K562 (cell line): ENCODE results near the gene FUCA1. TPM values are rescaled to one million over a fixed set of nuclear protein-coding genes. Genes with fewer than 3 reads are reported as not detected.

Source experiments
- ADNP ChIP-seq: fragments of 200-800 bp; sonication (Bioruptor generic); IDR thresholded peaks from 2 replicates; pipeline ENCODE4 v1.6.1; 2016; ENCODE audit warnings: missing genetic modification characterization, missing compliant biosample characterization
- ARNT ChIP-seq, 2 experiments: fragments of 450-650 bp; IDR thresholded peaks; 2 replicates each; pipeline ENCODE4 v1.6.1; 2016; ENCODE audit warnings: mild to moderate bottlenecking in 1 of 2
- CHD4 ChIP-seq: fragments of 200-600 bp; sonication (generic); IDR thresholded peaks from 3 replicates; pipeline ENCODE4 v1.6.1; 2012; ENCODE audit warnings: low read depth, mild to moderate bottlenecking, mixed read lengths, low read length, inconsistent platforms; ENCODE audit not compliant: insufficient read depth, insufficient replicate concordance, poor library complexity, severe bottlenecking
- ELF1 ChIP-seq: fragments of 200-800 bp; sonication (Bioruptor generic); IDR thresholded peaks from 2 replicates; pipeline ENCODE4 v1.6.1; 2016; ENCODE audit warnings: missing genetic modification characterization, missing compliant biosample characterization
- FOXJ3 ChIP-seq: sonication (generic); formaldehyde crosslinking; IDR thresholded peaks from 2 replicates; pipeline ENCODE4 v1.4.0; 2020; ENCODE audit warnings: mild to moderate bottlenecking, missing genetic modification reagents
- GTF2B ChIP-seq: IDR thresholded peaks from 2 replicates; pipeline ENCODE4 v1.6.1; 2011; ENCODE audit not compliant: insufficient read length; ENCODE audit errors: extremely low read depth
- HCFC1 ChIP-seq: IDR thresholded peaks from 2 replicates; pipeline ENCODE4 v1.6.1; 2012; ENCODE audit warnings: low read depth, low read length, improper control_type of control experiment
- JUN ChIP-seq, 2 experiments: sonication (generic) in 1 of 2; formaldehyde crosslinking in 1 of 2; IDR thresholded peaks; 2 replicates each; pipeline versions ENCODE4 v1.6.1 to v1.8.0; 2012 to 2022; ENCODE audit warnings: borderline replicate concordance in 2 of 2, mild to moderate bottlenecking in 2 of 2, improper control_type of control experiment in 1 of 2, low read depth in 1 of 2, low read length in 1 of 2, missing genetic modification reagents in 1 of 2
- JUND ChIP-seq, 2 experiments: IDR thresholded peaks; 2 replicates in 1 of 2; 3 replicates in 1 of 2; pipeline ENCODE4 v1.6.1; 2011; ENCODE audit warnings: borderline replicate concordance in 2 of 2, low read depth in 2 of 2, low read length in 2 of 2, improper control_type of control experiment in 1 of 2, missing biosample characterization in 1 of 2, missing genetic modification characterization in 1 of 2, missing genetic modification reagents in 1 of 2
- MAZ ChIP-seq, 2 experiments: fragments of 450-650 bp in 1 of 2; sonication (generic) in 1 of 2; formaldehyde crosslinking; IDR thresholded peaks in 1 of 2; conservative IDR thresholded peaks in 1 of 2; 2 replicates each; pipeline versions ENCODE4 v1.4.0 to v1.5.0; 2020; ENCODE audit warnings: mild to moderate bottlenecking in 1 of 2, missing genetic modification reagents in 1 of 2
- NFXL1 ChIP-seq: fragments of 450-650 bp; formaldehyde crosslinking; IDR thresholded peaks from 2 replicates; pipeline ENCODE4 v1.4.0; 2021; ENCODE audit warnings: mild to moderate bottlenecking
- PTBP1 ChIP-seq: fragments of 200-400 bp; formaldehyde crosslinking; IDR thresholded peaks from 2 replicates; pipeline ENCODE4 v1.6.1; 2017; ENCODE audit warnings: low read depth, low read length
- SNIP1 ChIP-seq: fragments of 450-650 bp; IDR thresholded peaks from 2 replicates; pipeline ENCODE4 v1.7.1; 2017; ENCODE audit warnings: low read depth, mild to moderate bottlenecking
- TEAD4 ChIP-seq, 2 experiments: sonication (generic) in 1 of 2; formaldehyde crosslinking in 1 of 2; IDR thresholded peaks; 2 replicates each; pipeline versions ENCODE4 v1.6.1 to v1.8.0; 2012 to 2022; ENCODE audit warnings: borderline replicate concordance in 1 of 2, inconsistent platforms in 1 of 2, low read length in 1 of 2, mild to moderate bottlenecking in 1 of 2, missing genetic modification reagents in 1 of 2
- ZNF212 ChIP-seq: fragments of 450-650 bp; formaldehyde crosslinking; IDR thresholded peaks from 2 replicates; pipeline ENCODE4 v1.4.0; 2020; ENCODE audit warnings: mild to moderate bottlenecking
- ZNF263 ChIP-seq: sonication (generic); formaldehyde crosslinking; IDR thresholded peaks from 2 replicates; pipeline ENCODE4 v1.8.0; 2022; ENCODE audit warnings: mild to moderate bottlenecking, missing genetic modification reagents, borderline replicate concordance
- ZNF778 ChIP-seq: fragments of 450-650 bp; formaldehyde crosslinking; IDR thresholded peaks from 2 replicates; pipeline ENCODE4 v1.4.0; 2020; ENCODE audit warnings: mild to moderate bottlenecking, moderate library complexity
- polyA plus RNA-seq, 8 experiments: library from polyadenylated mRNA; depleted of rRNA in 4 of 8; stranded (reverse) in 5 of 8; unstranded in 3 of 8; fragments of >200 nt; fragmentation: Nextera tagmentation in 2 of 8; fragmentation: Illumina TruSeq in 1 of 8; extraction: Ambion mirVana in 2 of 8; extraction: Trizol in 1 of 8; gene quantifications; 2 replicates each; pipeline versions ENCODE4 v1.2.1 to v1.2.3, GENCODE V29; 2011 to 2014; ENCODE audit warnings: inconsistent platforms in 1 of 8, missing spikeins in 1 of 8
- total RNA-seq, 7 experiments: library from RNA; depleted of rRNA in 6 of 7; stranded (reverse); fragments of >200 nt in 6 of 7; fragmentation: Illumina TruSeq in 2 of 7; extraction: Trizol in 2 of 7; gene quantifications; 2 replicates each; pipeline versions ENCODE4 v1.2.1 to v1.2.3, GENCODE V29; 2011 to 2021; ENCODE audit warnings: low replicate concordance in 1 of 7
- TF ChIP-seq, protein P1 (sequence below): fragments of 450-650 bp; IDR thresholded peaks from 2 replicates; pipeline ENCODE4 v1.7.1; 2018; ENCODE audit warnings: mild to moderate bottlenecking, low read depth; ENCODE audit not compliant: partially characterized antibody
- TF ChIP-seq, protein P2 (sequence below): sonication (generic); formaldehyde crosslinking; IDR thresholded peaks from 2 replicates; pipeline ENCODE4 v1.8.0; 2023; ENCODE audit warnings: mild to moderate bottlenecking, missing genetic modification reagents

The FUCA1 gene
- total and polyA plus RNA-seq, 9 of the 15 experiments (the other 6 are each of a cell fraction or from before 2014, with no cell fraction given): 7.0 to 20.5 (median 13.5) TPM

GRCh38 chr1:23825076-23825761 is 42.9 kb downstream of the FUCA1 start, which contains the start of gene HMGCL (continued):
- TF ChIP-seq MAZ (CRISPR knock-in tag; conservative IDR thresholded peaks at IDR 0.05 in 1 of 2, IDR thresholded peaks at IDR 0.05 in 1 of 2) (peak; percentile 76 to 93), NFXL1 (no peak), ARNT (IDR thresholded peaks at IDR 0.05) (no peak), HCFC1 (peak; percentile 77), CHD4 (no peak), GTF2B (no peak), JUND (IDR thresholded peaks at IDR 0.05; ENCODE audit: borderline replicate concordance, low read depth, low read length) (peak; percentile 22; the same call in 1 of the 2 replicates), JUND (tag; IDR thresholded peaks at IDR 0.05; ENCODE audit: borderline replicate concordance, low read depth, low read length) (no peak; the same call in 2 of the 3 replicates), TEAD4 (IDR thresholded peaks at IDR 0.05; ENCODE audit: low read length) (peak; percentile 25; the same call in 1 of the 2 replicates), TEAD4 (CRISPR knock-in tag; IDR thresholded peaks at IDR 0.05; ENCODE audit: borderline replicate concordance) (no peak), ADNP (tag) (no peak), ZNF263 (no peak), FOXJ3 (CRISPR knock-in tag) (no peak), ZNF778 (CRISPR knock-in tag) (no peak), JUN (IDR thresholded peaks at IDR 0.05; ENCODE audit: borderline replicate concordance, low read depth, low read length) (no peak), JUN (CRISPR knock-in tag; IDR thresholded peaks at IDR 0.05; ENCODE audit: borderline replicate concordance) (no peak), PTBP1 (no peak), SNIP1 (no peak), ELF1 (peak; percentile 78), ZNF212 (CRISPR knock-in tag) (no peak)
- TF ChIP-seq, protein P1, sequence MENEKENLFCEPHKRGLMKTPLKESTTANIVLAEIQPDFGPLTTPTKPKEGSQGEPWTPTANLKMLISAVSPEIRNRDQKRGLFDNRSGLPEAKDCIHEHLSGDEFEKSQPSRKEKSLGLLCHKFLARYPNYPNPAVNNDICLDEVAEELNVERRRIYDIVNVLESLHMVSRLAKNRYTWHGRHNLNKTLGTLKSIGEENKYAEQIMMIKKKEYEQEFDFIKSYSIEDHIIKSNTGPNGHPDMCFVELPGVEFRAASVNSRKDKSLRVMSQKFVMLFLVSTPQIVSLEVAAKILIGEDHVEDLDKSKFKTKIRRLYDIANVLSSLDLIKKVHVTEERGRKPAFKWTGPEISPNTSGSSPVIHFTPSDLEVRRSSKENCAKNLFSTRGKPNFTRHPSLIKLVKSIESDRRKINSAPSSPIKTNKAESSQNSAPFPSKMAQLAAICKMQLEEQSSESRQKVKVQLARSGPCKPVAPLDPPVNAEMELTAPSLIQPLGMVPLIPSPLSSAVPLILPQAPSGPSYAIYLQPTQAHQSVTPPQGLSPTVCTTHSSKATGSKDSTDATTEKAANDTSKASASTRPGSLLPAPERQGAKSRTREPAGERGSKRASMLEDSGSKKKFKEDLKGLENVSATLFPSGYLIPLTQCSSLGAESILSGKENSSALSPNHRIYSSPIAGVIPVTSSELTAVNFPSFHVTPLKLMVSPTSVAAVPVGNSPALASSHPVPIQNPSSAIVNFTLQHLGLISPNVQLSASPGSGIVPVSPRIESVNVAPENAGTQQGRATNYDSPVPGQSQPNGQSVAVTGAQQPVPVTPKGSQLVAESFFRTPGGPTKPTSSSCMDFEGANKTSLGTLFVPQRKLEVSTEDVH: no peak
- TF ChIP-seq, protein P2, sequence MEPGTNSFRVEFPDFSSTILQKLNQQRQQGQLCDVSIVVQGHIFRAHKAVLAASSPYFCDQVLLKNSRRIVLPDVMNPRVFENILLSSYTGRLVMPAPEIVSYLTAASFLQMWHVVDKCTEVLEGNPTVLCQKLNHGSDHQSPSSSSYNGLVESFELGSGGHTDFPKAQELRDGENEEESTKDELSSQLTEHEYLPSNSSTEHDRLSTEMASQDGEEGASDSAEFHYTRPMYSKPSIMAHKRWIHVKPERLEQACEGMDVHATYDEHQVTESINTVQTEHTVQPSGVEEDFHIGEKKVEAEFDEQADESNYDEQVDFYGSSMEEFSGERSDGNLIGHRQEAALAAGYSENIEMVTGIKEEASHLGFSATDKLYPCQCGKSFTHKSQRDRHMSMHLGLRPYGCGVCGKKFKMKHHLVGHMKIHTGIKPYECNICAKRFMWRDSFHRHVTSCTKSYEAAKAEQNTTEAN (CRISPR knock-in tag): no peak
